Neural cell (in vitro differentiated cells): ENCODE results near the gene PSEN2. TPM values are rescaled to one million over a fixed set of nuclear protein-coding genes. Genes with fewer than 3 reads are reported as not detected.

Source experiments
- H2AFZ ChIP-seq: fragments of 200-600, 300-800 bp; sonication (generic), shearing (Covaris generic); 2 replicates; pipeline ENCODE4 v1.6.0; 2014; ENCODE audit warnings: low read depth, mild to moderate bottlenecking, antibody characterized with exemption, low read length, moderate library complexity
- H3F3A ChIP-seq: fragments of 200-600 bp; shearing (Covaris generic); 2 replicates; pipeline ENCODE4 v1.6.1; 2016; ENCODE audit warnings: mild to moderate bottlenecking, moderate library complexity, mixed read lengths, antibody characterized with exemption, low read length; ENCODE audit not compliant: insufficient read depth, poor library complexity, severe bottlenecking
- H3K27ac ChIP-seq: fragments of 200-600, 300-800 bp; sonication (generic), shearing (Covaris generic); 2 replicates; pipeline ENCODE4 v1.5.1; 2014; ENCODE audit warnings: mild to moderate bottlenecking, low read length, moderate library complexity
- H3K27me3 ChIP-seq: fragments of 300-800, 200-600 bp; sonication (generic), shearing (Covaris generic); 2 replicates; pipeline ENCODE4 v1.6.0; 2014; ENCODE audit warnings: mild to moderate bottlenecking, low read depth, low read length, moderate library complexity; ENCODE audit not compliant: insufficient read depth
- H3K36me3 ChIP-seq: fragments of 300-800, 200-600 bp; sonication (generic), shearing (Covaris generic); 2 replicates; pipeline ENCODE4 v1.5.1; 2014; ENCODE audit warnings: mild to moderate bottlenecking, antibody characterized with exemption, low read length, moderate library complexity; ENCODE audit not compliant: insufficient read depth
- H3K4me2 ChIP-seq: fragments of 300-800, 200-600 bp; sonication (generic), shearing (Covaris generic); 2 replicates; pipeline ENCODE4 v1.6.0; 2014; ENCODE audit warnings: mild to moderate bottlenecking, low read length
- H3K4me3 ChIP-seq: fragments of 300-800, 200-600 bp; sonication (generic), shearing (Covaris generic); 2 replicates; pipeline ENCODE4 v1.5.1; 2014; ENCODE audit warnings: mild to moderate bottlenecking, low read length, moderate library complexity
- H3K79me2 ChIP-seq: fragments of 200-600 bp; shearing (Covaris generic); replicated peaks from 2 replicates; pipeline ENCODE4 v1.6.0; 2014; ENCODE audit warnings: mild to moderate bottlenecking, low read length, moderate library complexity; ENCODE audit not compliant: insufficient read depth
- H3K9ac ChIP-seq: fragments of 300-800, 200-600 bp; sonication (generic), shearing (Covaris generic); 2 replicates; pipeline ENCODE4 v1.6.1; 2016; ENCODE audit warnings: mild to moderate bottlenecking, low read length, mixed read lengths
- H3K9me2 ChIP-seq: fragments of 200-600 bp; shearing (Covaris generic); 2 replicates; pipeline ENCODE4 v1.6.1; 2016; ENCODE audit warnings: mild to moderate bottlenecking, low read length, mixed read lengths; ENCODE audit not compliant: insufficient read depth
- H3K9me3 ChIP-seq: fragments of 200-600, 300-800 bp; sonication (generic), shearing (Covaris generic); 2 replicates; pipeline ENCODE4 v1.6.1; 2016; ENCODE audit warnings: mild to moderate bottlenecking, mixed run types, low read length, moderate library complexity, mixed read lengths
- H4K20me1 ChIP-seq: fragments of 200-600 bp; shearing (Covaris generic); 2 replicates; pipeline ENCODE4 v1.6.1; 2016; ENCODE audit warnings: mild to moderate bottlenecking, mixed run types; ENCODE audit not compliant: insufficient read depth
- CTCF ChIP-seq: fragments of 450-650 bp; IDR thresholded peaks from 2 replicates; pipeline ENCODE4 v1.5.1; 2014; ENCODE audit warnings: antibody characterized with exemption, mild to moderate bottlenecking, moderate library complexity; ENCODE audit not compliant: poor library complexity, severe bottlenecking
- EP300 ChIP-seq: fragments of 450-650 bp; conservative IDR thresholded peaks from 2 replicates; pipeline ENCODE4 v1.6.1; 2014; ENCODE audit warnings: antibody characterized with exemption, mild to moderate bottlenecking, moderate library complexity; ENCODE audit not compliant: poor library complexity, severe bottlenecking
- EZH2 ChIP-seq: fragments of 200-600, 300-800 bp; shearing (Covaris generic), sonication (generic); IDR thresholded peaks from 2 replicates; pipeline ENCODE4 v1.6.1; 2014; ENCODE audit warnings: antibody characterized with exemption, low read length, borderline replicate concordance, mild to moderate bottlenecking; ENCODE audit not compliant: insufficient read depth, poor library complexity, severe bottlenecking
- MXI1 ChIP-seq: fragments of 450-650 bp; conservative IDR thresholded peaks from 2 replicates; pipeline ENCODE4 v1.6.1; 2014; ENCODE audit warnings: antibody characterized with exemption, mild to moderate bottlenecking; ENCODE audit not compliant: poor library complexity, severe bottlenecking
- POLR2AphosphoS5 ChIP-seq: IDR thresholded peaks from 2 replicates; pipeline ENCODE4 v1.6.1; 2012
- RAD21 ChIP-seq: fragments of 450-650 bp; conservative IDR thresholded peaks from 2 replicates; pipeline ENCODE4 v1.6.1; 2014; ENCODE audit warnings: antibody characterized with exemption, mild to moderate bottlenecking, moderate library complexity
- REST ChIP-seq: IDR thresholded peaks from 2 replicates; pipeline ENCODE4 v1.6.1; 2012; ENCODE audit warnings: borderline replicate concordance
- SMC3 ChIP-seq: fragments of 450-650 bp; conservative IDR thresholded peaks from 2 replicates; pipeline ENCODE4 v1.6.1; 2014; ENCODE audit warnings: antibody characterized with exemption, mild to moderate bottlenecking, moderate library complexity; ENCODE audit not compliant: poor library complexity
- TAF1 ChIP-seq: IDR thresholded peaks from 2 replicates; pipeline ENCODE4 v1.6.1; 2012; ENCODE audit warnings: low read depth
- polyA plus RNA-seq: library from polyadenylated mRNA; depleted of rRNA; stranded (reverse); fragments of >200 nt; gene quantifications from 2 replicates; pipeline ENCODE4 v1.2.3, GENCODE V29; 2014

PSEN2 gene
- polyA plus RNA-seq, 1 donor from 2014 or later = 12.9 TPM

- H3F3A ChIP-seq = no peaks in the 10 kb centered on the region
- H3K9me2 ChIP-seq = no peaks in the 10 kb centered on the region
- no peak overlapping the region for H2AFZ ChIP-seq
- no peak overlapping the region for H3K27ac ChIP-seq
- TF ChIP-seq RAD21 (no peak), POLR2AphosphoS5 (no peak), MXI1 (no peak), TAF1 (no peak), SMC3 (no peak), EP300 (no peak), EZH2 (no peak)
- H3K9ac ChIP-seq = no peak overlapping the region
- H3K27me3 ChIP-seq = no peaks in the 10 kb centered on the region
- no peaks in the 10 kb centered on the region for H3K79me2 ChIP-seq
- H3K36me3 ChIP-seq = no peaks in the 10 kb centered on the region
- H4K20me1 ChIP-seq = no peaks in the 10 kb centered on the region
- H3K9me3 ChIP-seq = no peaks in the 10 kb centered on the region
- H3K4me2 ChIP-seq = no peak overlapping the region
- no peak overlapping the region for H3K4me3 ChIP-seq
Measured at GRCh38 chr1:226889616-226890330, 19.4 kb downstream of the PSEN2 start.

GRCh38 chr1:226890331-226891108, 20.1 kb downstream of the PSEN2 start:
- H3K4me2 ChIP-seq = no peak overlapping the region
- no peak overlapping the region for H3K27ac ChIP-seq
- H3K9ac ChIP-seq = no peak overlapping the region
- no peaks in the 10 kb centered on the region for H3K36me3 ChIP-seq
- H3K27me3 ChIP-seq = no peaks in the 10 kb centered on the region
- no peak overlapping the region for H3K4me3 ChIP-seq
- no peaks in the 10 kb centered on the region for H3F3A ChIP-seq
- no peak overlapping the region for H2AFZ ChIP-seq
- no peaks in the 10 kb centered on the region for H4K20me1 ChIP-seq
- no peaks in the 10 kb centered on the region for H3K9me3 ChIP-seq
- H3K9me2 ChIP-seq = no peaks in the 10 kb centered on the region
- TF ChIP-seq MXI1 (no peak), POLR2AphosphoS5 (no peak), CTCF (no peak), REST (no peak), SMC3 (no peak), RAD21 (no peak), EP300 (no peak), EZH2 (no peak), TAF1 (no peak)
- H3K79me2 ChIP-seq = no peaks in the 10 kb centered on the region
